ENCODE results near the gene MYOZ2.

DNA sequence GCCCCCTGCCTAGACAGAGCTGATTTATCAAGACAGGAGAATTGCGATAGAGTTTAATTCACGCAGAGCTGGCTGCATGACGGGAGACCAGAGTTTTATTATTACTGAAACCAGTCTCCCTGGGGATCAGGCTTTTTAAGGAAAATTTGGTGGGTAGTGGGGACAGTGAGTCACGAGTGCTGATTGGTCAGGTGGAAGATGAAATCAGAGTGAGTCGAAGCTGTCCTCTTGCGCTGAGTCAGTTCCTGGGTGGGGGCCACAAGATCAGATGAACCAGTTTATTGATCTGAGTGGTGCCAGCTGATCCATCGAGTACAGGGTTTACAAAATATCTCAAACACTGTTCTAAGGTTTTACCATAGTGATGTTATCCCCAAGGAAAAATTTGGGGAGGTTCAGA lies 36.6 kb downstream of the MYOZ2 start:
- TF ChIP-seq, protein P1, sequence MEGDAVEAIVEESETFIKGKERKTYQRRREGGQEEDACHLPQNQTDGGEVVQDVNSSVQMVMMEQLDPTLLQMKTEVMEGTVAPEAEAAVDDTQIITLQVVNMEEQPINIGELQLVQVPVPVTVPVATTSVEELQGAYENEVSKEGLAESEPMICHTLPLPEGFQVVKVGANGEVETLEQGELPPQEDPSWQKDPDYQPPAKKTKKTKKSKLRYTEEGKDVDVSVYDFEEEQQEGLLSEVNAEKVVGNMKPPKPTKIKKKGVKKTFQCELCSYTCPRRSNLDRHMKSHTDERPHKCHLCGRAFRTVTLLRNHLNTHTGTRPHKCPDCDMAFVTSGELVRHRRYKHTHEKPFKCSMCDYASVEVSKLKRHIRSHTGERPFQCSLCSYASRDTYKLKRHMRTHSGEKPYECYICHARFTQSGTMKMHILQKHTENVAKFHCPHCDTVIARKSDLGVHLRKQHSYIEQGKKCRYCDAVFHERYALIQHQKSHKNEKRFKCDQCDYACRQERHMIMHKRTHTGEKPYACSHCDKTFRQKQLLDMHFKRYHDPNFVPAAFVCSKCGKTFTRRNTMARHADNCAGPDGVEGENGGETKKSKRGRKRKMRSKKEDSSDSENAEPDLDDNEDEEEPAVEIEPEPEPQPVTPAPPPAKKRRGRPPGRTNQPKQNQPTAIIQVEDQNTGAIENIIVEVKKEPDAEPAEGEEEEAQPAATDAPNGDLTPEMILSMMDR (IDR thresholded peaks at IDR 0.05; ENCODE audit: low read length), result no peak
- TF ChIP-seq EZH2 (IDR thresholded peaks at IDR 0.05; ENCODE audit: borderline replicate concordance, low read length), result no peak

Data from OCI-LY1 (cell line).